G401.6 (cell line): Measurements from ENCODE around the gene LRRC17.

Source experiments
- FAIRE-seq: peaks from 2 replicates; lab custom pipeline; 2012; peaks lifted over from hg19 to GRCh38; lab: Jason Lieb, UNC

Gene LRRC17

DNA sequence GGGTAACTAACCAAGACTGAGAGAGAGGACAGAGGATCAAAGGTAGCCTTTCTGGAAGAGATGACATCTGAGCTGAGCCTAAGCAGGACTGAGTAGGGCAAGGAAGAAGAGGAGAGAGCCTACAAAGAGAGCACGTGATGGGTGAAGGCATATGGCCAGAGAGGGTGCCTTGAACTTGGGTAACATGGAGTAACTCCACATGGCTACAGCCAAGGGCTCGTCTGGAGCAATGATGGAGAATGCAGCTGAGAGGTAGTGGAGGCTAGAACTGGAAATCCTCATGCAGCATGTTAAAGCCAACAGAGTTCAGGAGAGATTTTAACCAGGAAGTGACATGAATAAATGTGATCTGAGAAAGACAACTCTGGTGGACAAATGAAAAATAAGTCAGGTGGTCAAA is 77.8 kb downstream of the LRRC17 start:
- FAIRE-seq: no peak

DNA sequence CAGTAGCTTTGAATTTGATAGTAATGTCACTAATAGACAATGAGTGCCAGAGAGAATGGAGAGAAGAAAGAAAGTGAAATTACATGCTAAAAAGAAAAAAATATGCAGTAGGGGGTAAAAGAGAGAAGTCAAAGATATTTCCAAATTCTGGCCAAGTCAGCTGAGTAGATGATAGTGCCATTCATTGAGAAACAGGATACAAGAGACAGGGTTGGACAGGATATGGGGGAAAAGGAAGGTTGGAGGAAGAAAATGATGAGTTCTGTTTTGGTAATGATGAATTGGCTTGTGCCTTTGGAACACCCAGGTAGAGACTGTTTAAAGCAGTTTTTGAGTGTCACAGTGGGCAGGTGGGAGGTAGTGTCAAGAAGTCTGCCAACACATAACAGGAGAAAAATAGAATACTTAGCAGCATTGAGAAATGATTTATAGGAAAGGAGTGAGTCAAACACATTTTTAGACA is 78.3 kb downstream of the LRRC17 start:
- FAIRE-seq: no peak

DNA sequence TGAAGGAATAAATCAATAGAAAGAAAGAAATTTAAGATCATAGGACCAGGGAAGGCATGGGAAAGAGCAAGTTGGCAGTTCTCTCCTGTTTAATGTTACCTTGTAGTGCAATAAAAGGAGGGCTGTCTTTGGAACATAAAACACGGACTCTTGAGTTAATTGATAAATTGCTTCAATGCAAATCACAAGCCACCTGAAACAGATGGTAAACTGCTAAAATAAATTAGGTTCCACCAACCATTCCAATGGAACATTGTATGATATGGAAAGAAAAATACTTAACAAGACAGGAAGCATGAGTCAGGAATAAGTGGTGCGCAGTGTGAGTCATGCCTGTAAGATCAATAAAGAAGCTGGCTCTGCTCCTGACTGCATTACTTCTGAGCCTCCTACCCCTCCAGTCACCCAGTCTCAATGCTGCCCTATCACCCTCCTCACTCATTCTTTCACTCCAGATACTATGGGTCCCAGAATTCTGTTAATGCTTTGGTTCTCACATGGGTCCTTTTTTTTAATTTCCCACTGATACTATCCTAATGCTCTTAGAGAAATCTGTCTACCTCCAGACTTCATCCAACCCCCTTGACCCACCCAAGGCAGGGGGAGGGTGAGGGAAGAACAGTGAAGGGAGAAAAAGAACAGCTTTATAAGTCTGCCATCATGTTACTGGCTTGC is 78.9 kb downstream of the LRRC17 start:
- no peak for FAIRE-seq

DNA sequence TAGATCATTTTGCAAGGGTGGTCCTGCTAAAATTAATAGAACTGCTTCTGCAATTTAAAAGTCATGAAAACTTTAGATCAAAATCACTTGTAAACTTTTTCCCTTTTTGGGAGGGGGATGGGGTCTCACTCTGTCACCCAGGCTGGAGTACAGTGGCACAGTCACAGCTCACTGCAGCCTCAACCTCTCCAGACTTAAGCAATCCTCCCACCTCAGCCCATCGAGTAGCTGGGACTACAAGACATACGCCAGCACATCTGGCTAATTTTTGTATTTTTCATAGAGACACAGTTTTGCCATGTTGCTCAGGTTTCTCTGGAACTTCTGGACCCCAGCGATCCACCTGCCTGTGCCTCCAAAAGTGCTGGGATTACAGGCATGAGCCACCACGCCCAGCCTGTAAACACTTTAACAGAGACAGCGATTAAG is 79.7 kb downstream of the LRRC17 start:
- no peak for FAIRE-seq

DNA sequence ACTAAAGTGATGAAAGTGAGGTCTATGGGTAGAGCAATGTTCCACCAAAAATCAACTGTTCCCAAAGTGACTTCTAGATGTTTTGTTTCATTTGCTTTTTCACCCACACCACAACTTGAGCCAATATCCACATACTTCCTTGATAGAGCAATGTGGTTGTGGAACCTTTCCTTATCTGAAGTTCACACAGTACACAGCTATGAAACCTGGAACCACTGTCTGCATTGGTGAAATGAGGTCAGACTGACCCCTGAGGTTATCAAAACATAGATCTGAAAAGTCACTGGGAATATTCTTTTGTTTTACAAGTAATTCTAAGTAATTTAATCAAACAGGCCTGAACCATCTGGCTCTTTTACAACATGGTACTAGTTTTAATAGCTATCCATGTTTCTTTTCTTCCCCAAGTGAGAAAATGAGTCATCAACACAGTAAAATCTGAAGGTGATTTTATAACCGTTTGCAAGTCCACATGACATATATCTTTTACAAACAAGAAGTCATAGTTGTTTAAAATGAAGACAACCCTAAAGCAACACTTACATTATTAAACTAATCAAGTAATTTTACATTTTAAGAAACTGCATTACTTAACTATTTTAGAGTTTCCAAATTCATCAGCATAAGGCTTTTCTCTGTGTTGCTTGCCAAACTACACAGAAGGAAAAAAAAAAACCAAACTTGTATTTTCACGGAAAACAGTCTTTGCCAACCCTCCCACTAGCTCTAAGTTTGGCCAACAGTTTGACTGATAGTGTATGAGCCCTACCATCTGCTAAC is 80.3 kb downstream of the LRRC17 start:
- no peak for FAIRE-seq

DNA sequence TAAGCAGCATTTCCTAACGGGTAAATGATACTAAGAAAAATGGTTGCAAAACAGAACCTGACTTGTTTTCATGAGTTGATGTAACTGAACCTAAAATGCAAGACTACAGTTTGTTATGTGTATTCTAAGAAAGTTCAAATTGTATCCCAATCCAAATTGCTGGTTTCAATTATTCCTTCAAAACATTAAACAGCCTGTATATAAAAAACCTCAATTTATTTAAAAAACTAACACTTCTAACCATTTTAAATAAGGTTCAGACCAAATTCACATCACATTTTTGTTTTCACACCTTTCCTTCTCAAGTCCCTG is 80.9 kb downstream of the LRRC17 start:
- FAIRE-seq: no peak

DNA sequence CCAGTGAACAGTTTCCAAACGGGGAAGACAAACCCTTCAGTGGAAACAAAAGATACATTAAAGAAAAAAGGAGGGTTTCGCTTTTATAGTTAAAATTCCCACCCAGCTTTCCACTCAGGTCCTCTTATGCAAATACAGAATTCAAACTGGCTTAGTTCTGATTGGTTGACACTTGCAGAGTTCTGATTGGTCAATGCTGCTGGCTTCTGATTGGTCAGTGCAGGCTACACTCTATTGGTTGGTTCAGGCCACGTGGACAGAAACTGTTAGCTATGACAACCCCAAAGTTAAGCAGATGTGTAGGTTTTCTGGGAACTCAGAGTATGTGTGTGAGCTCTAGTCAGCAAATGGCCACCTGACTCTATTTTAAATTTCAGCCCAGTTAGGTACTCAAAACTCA is 81.8 kb downstream of the LRRC17 start:
- no peak for FAIRE-seq
